HG02852 (cell line): ENCODE measurements around the gene RAPGEF1.
A peak's percentile ranks its signal among the peaks of the same experiment; 100 is the strongest.
"Not testable (repeated sequence)": the region's sequence is repeated elsewhere in the genome, so short reads cannot be mapped to it uniquely, and the experiment has no call there.

Experiments used
- ATAC-seq: cut with Tn5 transposase; IDR thresholded peaks from one replicate; pipeline ENCODE4 v1.9.1; 2021; ENCODE audit warnings: mild to moderate bottlenecking, moderate library complexity; ENCODE audit not compliant: unreplicated experiment

Gene RAPGEF1

GRCh38 chr9:131739959-131740648 is at the start of gene RAPGEF1:
Gene RAPGEF1 (minus strand): TSS chr9:131740076. CDS start chr9:131739830, 246 bp downstream.
- ATAC-seq = peak; percentile 47

- no peak for ATAC-seq
Measured at GRCh38 chr9:131788851-131789250, 49.0 kb upstream of the RAPGEF1 start.

GRCh38 chr9:131787838-131788237 is 48.0 kb upstream of the RAPGEF1 start:
- ATAC-seq = no peak

GRCh38 chr9:131784748-131785501 is 45.0 kb upstream of the RAPGEF1 start:
- no peak for ATAC-seq

- no peak for ATAC-seq
Measured at GRCh38 chr9:131781069-131781468, 41.2 kb upstream of the RAPGEF1 start.

GRCh38 chr9:131776473-131776872 is 36.6 kb upstream of the RAPGEF1 start:
- ATAC-seq = no peak

GRCh38 chr9:131776036-131776435 is 36.2 kb upstream of the RAPGEF1 start:
- ATAC-seq = no peak

GRCh38 chr9:131774636-131775035 is 34.8 kb upstream of the RAPGEF1 start:
- no peak for ATAC-seq

GRCh38 chr9:131773911-131774379 is 34.1 kb upstream of the RAPGEF1 start:
- ATAC-seq = no peak

- no peak for ATAC-seq
Measured at GRCh38 chr9:131772940-131773339, 33.1 kb upstream of the RAPGEF1 start.

GRCh38 chr9:131771646-131772045 is 31.8 kb upstream of the RAPGEF1 start:
- ATAC-seq = no peak

GRCh38 chr9:131769361-131769760 is 29.5 kb upstream of the RAPGEF1 start:
- ATAC-seq = no peak

GRCh38 chr9:131764568-131764967 is 24.7 kb upstream of the RAPGEF1 start:
- ATAC-seq = no peak

GRCh38 chr9:131762356-131762932 is 22.6 kb upstream of the RAPGEF1 start:
- ATAC-seq = no peak

GRCh38 chr9:131759017-131759647 is 19.3 kb upstream of the RAPGEF1 start:
- no peak for ATAC-seq

GRCh38 chr9:131757549-131757948 is 17.7 kb upstream of the RAPGEF1 start:
- ATAC-seq = no peak

- ATAC-seq = no peak
Measured at GRCh38 chr9:131755541-131756198, 15.8 kb upstream of the RAPGEF1 start.

- no peak for ATAC-seq
Measured at GRCh38 chr9:131754846-131755245, 15.0 kb upstream of the RAPGEF1 start.

GRCh38 chr9:131753751-131754150 is 13.9 kb upstream of the RAPGEF1 start:
- not testable (repeated sequence) for ATAC-seq

GRCh38 chr9:131752231-131752884 is 12.5 kb upstream of the RAPGEF1 start:
- no peak for ATAC-seq
